Hindlimb muscle (tissue), 1 donor: ENCODE data around the gene PLAC1. TPM values are rescaled to one million over a fixed set of nuclear protein-coding genes. Genes with fewer than 3 reads are reported as not detected.

Experiments
- DNase-seq: peaks from one replicate; pipeline ENCODE4 v3.0.0-alpha.2; 2013
- polyA plus RNA-seq: library from polyadenylated mRNA; unstranded; fragments of 120-200 nt; gene quantifications from one replicate; pipeline ENCODE4 v1.2.1, GENCODE V29; 2013; ENCODE audit not compliant: insufficient read length

The PLAC1 gene, protein sequence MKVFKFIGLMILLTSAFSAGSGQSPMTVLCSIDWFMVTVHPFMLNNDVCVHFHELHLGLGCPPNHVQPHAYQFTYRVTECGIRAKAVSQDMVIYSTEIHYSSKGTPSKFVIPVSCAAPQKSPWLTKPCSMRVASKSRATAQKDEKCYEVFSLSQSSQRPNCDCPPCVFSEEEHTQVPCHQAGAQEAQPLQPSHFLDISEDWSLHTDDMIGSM
- 1.4 TPM for polyA plus RNA-seq

DNA sequence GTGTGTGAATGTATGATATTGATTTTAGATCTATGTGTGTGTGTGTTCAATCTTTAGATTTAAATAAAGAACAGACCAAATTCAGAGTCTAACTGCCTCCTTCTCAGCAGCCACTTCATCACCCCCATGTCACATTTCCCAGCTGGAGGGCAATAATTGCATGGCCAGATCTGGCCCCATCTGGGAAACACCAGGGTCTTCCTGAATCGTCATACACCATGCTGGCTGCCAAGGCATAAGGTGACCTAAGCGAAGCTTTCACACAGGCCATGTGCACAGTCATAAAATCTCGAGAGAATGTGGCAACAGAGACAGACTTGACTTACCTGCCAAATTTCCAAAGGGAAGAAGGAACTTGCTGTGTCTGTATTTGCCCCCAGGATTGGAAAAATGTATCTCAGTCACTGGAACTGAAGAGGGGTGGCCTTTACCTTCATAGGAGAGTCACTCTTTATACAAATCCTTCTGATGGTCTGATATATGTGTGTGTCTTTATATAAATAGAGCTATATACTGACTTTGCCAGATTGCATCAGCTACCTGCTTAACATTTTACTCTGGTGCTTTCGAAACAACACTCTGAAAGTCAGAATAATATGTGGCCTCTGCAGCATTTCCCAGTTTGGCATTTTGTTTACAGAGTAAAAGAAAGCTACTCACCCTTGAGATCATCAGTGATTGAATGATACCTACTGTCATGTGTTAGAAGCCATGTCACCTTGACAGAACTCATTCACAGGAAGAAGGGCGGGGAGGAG, at the start of gene PLAC1:
TSS of gene PLAC1 (minus strand) at position 470 of the 758 bp plus-strand sequence. CDS start 91,789 bp downstream, outside the sequence.
- no peak for DNase-seq

DNA sequence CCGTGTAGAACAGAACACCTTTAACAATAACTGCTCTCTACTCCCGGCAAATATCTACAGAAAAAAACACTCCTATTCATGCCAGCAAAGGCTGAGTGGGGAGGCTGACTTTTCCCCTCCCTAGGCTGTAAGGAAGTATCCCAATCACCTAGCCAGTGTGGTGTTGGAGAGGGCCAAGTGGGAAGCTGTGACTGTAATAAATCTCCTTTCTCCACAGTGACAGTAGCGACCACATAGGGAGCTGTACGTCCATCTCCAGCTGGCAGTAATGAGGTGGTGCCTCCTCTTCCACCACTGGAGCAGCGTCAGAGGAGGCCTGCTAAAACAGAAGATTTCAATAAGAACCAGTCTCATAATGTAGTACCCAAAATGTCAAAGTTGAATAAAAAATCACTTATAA, 47.9 kb upstream of the PLAC1 start:
- DNase-seq = no peak

DNA sequence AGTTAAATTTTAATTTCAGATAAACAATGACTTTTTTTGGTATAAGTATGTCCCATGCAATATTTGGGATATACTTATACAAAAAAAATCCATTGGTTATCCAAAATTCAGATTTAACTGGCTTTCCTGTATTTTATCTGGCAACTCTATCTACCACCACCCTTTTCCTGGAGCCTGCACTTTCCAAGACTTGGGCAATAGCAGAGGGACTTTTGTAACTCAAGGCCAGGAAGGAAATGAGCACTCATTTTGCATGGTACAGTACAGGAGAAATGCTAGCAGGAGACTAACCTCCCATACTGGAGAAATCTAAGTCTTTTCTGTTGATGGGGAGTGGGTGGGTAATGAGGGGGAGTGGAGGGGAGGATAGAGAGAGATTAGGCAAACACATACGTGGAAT, 37.7 kb upstream of the PLAC1 start:
- DNase-seq = no peak

DNA sequence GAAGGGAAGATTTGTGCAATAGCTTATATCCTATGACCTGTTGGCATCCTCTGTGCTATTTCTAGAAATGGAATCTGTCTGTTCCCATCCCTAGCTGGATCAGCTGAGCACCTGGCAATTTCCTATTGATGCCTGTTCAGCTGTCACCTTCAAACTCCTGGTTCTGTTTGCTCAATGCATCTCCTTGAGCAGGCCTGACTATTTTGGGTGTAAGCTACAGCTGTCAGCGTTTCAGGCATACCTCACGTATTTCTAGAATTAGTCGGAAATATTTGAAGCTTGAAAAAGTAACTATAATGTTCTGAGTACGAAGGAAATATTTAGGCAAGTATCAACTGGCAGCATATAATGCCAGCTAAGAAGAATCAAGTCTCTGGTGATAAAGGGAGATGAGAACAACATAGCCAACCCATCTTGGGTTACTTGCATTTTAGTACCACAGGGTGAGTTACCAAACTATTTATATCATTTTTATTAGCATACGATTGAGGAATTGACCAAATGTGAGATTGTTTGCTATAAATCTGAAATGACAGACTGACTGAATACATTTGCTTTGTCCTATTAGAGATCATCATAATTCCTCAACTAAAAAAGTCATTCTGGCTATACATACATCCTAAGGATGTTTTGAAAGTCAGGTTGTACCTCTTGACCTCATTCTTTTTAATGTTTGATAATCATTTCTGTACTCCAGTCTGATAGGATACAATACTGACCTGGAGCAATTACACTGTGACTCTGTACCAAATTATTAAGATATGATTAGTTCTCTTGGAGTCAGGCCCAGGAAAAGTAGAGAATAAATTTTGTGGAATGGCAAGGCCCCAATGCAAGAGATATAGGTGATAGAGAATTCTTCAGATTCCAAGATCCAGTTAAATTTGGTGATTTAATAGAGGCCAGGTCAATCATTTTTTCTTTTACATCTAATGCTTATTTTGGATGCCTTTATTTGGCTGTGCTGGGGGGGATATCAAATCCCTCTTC, 36.4 kb upstream of the PLAC1 start:
- no peak for DNase-seq

DNA sequence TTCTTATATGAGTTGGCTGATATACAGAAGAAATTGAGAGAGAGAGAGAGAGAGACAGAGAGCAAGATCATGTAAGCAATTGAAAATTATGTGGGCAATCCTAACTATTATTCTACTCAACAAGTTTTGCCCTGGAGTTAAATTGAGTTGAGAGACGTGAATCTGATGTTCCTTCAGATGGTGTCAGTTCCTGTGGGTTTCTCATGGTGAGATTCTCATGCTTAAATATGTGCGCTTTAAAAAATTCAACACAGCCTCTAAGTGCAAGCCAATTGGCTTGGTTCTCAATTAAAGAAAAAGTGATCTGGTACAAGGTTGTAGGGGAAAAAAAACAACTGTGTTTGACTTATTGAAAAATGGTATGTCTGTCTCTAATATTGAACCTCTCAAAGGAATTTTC, 35.4 kb upstream of the PLAC1 start:
- DNase-seq = no peak

DNA sequence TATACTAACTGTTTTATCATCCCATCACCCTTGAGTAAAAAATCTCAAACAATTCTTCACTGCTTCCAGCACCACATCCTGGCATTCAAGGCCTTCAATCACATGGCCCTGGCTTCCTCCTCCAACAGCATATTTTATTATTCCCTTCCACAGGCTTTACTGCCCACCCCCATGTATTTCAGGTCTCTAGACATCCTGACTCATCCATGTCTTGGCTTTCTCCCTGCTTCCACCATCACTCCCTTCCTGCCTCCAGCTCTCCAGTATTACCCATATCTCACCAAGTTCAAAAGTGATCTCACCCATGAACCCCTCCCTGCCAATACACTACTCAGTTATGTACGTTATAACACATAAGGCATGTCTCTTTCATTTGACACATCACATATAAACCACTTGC, 34.7 kb upstream of the PLAC1 start:
- DNase-seq = no peak

DNA sequence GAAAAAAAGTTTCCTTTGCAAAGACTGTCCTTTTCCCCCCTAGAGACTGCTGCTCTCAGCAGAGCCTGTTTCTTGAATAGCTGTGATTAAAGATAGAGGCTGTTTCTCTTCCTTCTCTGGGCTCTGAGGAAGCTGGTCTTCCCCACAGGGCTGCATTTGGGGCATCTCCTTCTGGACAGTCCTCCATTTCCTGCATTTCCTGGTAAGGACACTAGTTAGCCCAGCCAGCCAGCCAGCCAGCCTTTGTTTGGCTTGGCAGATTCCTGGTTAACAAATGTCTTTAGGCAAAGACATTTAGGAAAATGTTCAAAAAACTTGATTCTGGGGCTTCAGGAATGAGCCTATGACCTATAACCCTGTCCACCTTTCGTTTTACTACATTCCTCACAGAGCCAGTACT, 34.0 kb upstream of the PLAC1 start:
- DNase-seq = no peak

DNA sequence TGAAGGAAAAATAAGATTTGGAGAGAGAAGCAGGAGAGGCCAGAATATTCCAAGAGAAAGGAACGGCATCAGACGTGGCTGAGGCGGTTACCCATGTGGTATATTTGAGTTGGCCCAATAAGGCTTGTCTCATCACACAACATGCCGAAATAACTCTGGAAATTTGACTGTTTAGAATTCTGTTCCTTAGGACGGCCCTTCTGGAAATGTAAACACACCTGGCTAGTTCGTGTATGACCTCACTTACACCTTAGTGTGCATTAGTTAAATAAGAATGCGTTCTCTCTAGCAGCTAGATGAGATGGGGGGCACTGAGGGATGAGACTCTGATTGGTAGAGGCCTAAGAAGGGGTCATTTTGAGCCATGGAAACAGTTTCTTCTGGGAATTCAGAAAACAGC, 33.2 kb upstream of the PLAC1 start:
- DNase-seq = no peak

DNA sequence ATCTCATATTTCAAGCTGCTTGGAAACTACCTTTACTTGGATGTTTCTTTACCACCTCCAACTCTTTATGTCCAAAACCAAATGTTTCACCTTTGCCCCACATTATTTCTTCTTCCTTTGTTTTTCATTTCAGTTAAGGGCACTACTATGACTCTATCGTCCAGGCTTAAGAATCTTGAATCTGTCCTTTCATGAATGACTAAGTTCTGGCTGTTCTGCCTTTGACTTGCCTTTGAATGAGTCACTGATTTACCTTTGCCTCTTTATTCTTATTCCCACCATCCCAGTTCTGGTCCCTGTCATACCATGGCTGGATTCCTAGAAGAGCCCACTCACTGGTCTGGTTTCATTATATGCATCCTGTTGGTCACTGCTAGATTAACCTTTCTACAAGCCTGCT, 30.6 kb upstream of the PLAC1 start:
- no peak for DNase-seq

DNA sequence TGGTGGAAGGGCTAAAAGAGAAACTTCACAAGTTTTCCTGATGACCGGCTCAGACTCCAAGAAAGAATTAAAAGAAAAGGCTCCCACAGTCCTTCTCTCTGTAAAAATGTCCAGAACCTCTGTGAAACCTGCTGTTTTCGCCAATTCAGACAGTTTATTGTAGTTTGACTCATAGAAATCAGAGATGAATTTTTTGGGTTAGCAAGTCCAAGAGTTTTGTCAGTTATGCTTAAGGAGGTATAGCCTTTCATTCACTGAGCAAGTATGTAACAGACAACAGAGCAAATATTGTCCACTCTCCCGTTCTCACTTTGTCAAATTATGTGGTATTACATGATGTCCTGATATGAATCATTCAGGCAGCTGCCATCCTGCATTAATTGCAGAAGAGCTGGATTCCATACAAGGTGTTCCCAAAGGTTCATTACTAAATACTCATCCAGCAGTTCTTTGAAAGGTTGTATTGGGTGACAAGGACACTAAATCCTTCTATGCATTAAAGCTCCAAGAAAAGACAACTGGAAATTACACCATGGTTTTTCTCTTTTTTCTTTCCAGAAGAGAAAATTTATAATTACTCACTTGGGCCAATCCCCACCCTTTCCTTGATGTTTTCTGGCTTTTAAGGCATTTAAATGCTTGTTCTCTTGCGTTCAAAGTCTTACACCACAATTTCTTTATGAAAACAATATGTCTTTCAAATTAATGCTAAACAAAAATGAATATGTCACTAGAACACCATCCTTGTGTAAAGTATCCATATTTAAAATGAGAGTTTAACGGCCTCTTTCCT, 30.0 kb upstream of the PLAC1 start:
- DNase-seq = no peak

DNA sequence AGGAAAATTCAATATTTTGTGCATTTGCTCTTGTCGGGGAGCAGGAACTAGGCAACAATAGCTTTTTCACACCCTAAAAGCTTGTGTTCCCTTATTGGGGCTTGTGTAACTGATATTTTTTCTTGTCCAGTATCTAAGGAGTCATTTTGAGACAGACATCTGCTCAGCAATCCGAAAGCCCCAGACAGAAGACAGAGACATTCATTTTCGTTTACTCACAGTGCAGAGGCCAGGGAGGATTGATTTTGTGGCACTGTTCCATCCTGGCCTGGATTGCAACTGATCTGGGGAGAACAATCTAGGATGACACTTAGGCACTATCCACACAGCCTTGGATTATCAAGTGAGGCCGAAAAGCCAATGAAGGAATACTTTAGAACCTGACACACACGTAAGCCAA, 27.4 kb upstream of the PLAC1 start:
- no peak for DNase-seq

DNA sequence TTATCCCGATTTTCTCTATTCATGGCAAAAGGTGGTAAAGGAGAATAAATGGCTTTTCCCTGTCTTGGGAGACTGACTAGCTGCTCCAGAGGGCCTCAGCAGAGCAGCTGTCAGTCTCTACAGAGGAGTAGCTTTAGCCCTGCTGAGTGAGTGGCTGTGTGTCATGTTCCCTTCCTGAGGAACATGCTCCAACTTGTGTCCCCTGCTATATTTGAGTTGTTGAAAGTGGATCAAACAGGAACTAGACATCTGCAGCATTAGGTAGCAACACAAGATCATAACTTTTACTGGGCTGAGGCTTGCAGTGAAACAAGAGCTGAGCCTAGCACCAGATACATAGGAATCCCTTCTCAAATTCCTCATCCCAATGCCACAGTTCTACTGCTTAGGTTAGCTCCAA, 26.7 kb upstream of the PLAC1 start:
- no peak for DNase-seq

DNA sequence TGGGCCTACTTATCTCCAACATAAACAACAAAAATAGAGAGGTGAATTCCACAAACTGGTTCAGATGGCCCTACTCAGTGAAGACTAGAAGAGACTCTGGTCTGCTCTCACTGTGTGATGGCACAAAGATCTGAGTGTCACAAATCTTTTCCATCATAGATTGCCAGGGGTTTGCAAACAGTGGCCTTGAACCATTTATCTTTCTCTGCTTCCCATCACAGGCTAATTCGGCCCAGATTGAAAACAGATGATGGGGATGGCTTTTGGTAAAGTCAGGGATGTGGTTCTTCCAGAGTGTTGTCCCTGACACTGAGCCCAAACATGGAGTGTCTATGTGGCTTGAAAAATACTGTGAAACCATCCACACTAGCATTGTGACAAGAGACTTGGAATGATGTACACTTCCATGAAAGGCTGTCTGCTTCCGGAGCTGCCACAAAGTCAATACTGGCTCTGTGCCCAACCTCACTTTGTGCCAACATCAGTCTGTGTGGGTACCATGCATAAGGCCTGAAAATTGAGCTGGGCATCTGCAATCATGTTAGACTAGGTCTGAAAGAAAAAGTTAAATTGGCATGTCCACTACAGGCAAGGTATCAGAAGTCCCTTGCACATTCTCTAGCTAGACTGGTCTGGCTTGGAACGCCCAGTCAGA, 25.2 kb upstream of the PLAC1 start:
- DNase-seq = no peak

DNA sequence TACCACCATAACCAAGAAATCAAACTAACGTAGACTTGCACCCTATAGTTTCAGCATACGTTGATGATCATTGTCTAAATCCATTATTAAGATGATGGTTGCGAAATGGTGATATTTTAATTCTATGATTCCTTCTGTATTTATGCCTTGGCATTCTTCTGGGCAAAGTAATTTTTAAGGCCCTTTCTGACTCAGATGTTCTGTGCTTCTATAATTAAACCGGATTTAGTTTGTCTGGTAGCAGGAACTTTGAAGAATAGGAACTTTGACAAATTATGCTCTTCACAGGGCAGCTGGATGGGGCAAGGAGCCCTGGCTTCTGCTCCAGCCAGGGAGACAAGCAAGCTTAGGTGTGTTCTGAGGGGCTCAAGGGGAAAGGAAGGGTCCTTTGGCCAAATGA, 23.8 kb upstream of the PLAC1 start:
- no peak for DNase-seq

DNA sequence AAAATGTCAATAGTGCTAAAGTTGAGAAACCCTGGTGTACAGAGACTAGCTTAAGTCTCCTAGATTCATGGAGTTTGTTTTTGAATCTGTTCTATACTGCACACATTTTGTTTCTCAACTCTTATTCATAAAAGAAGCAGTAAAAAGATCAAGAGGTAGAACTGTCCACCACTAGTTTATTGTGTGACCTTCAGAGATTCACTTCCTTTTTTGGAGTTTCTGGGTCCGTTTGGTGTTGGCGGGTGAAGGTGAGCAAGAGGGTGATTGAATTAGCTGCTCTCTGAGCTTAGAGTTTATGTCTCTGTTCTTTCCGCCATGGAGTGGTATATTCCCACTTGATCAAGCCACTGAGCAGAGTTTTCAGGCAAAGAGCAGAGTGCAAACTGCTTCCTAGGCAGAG, 21.4 kb upstream of the PLAC1 start:
- DNase-seq = no peak

DNA sequence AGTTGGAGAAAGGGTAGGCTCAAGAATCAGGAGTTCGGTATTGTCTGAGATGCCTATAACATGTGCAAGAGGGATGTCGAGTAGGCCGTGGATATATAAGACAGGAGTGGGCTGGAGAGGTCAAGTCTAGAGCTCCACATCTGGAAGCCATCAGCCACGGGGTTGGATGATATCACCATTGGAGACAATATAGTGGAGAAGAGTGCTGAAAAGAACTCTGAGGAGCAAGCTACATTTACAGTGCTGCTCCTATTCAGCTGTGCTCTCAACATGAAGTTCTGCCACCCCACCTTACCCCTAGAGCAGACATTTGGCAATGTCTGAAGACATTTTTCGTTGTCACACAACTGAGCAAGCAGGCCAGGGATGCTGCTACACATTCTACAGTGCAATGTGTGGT, 20.9 kb upstream of the PLAC1 start:
- peak; percentile 74 for DNase-seq

DNA sequence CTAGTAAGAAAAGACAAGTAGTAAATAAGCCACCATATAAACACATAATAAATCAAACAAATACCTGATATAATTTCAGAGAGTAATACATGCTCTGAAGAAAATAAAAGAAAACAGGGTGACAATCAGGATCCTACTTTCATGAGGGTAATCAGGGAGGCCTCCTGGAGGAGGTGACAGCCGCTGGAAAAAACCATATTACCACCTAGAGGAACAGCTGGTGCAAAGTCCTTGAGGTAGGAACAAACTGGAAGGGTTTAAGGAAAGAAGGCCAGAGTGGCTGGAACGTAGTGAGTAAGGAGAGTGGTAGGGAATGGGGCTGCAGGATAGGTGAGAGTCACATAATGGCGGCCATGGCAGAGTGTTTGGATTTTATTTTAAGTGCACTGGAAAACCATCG, 19.1 kb upstream of the PLAC1 start:
- no peak for DNase-seq

DNA sequence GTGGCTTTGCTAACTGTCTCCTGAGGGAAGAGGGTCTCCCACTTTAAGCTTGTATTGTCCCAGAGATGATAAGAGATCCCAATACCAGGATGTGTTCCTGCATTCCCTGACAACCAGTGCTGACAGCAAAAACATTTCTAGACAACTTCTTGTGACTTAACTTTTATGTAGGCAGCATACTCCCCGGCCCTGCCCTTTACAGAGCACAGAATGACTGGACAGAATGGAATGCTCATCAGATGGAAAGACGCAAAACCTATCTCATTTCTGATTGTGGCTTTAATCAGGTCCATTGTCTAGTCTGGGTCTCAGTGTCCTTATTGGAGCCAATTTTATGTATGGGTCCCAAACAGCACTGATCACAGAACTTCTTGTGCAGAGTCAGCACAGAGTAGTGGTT, 18.2 kb upstream of the PLAC1 start:
- no peak for DNase-seq

DNA sequence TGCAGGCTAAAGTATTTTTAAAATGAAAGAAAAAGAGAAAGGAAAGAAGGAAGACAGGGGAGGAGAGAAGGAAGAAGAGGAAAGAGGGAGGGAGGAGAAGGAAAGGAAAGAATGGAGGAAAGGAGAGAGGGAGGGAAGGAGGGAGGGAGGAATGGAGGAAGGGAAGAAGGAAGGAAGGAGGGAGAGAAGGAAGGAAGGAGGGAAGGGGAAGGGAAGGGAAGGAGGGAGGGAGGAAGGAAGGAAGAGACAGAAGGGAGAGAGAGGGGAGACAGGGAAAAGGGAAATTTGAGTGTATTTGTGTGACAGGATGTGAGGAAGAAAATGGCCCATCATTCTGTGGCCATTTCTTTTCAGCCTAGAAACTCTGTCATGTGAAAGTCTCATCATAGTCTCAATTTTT, 14.9 kb upstream of the PLAC1 start:
- DNase-seq = no peak

DNA sequence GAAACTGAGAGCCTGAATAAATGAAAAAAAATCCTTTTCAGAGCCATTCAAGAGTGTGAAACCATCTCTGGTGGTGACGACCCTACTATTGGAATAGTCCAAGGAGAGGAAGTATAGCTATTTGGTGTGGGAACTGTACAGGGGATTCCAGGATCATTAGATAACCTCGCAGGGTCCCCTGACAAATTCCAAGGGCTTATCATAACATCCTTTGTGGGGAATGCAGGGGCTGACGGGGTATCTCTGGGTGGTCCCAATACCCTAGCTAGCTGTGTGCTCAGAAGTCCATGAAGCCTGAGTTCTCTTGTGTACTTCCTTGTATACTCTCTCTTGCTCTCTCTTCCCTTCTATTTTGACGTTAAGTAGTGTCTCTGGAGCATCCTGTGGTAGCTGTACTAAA, 13.8 kb upstream of the PLAC1 start:
- no peak for DNase-seq

DNA sequence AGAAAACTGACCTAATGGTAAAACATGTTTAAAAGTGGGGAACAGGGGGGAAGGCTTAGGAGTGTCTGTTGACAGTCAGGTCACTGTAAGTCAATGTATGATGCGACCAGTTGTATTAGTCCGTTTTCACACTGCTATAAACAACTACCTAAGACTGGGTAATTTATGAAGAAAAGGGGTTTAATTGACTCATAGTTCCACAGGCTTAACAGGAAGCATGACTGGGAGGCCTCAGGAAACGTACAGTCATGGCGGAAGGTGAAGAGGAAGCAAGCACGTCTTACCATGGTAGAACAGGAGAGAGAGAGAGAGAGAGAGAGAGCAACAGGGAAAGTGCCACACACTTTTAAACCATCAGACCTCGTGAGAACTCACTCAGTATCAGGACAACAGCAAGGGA, 13.0 kb upstream of the PLAC1 start:
- DNase-seq = no peak
